Type B pancreatic cell (in vitro differentiated cells): ENCODE results near the gene SYTL1. TPM values are rescaled to one million over a fixed set of nuclear protein-coding genes. Genes with fewer than 3 reads are reported as not detected.
A peak's percentile ranks its signal among the peaks of the same experiment; 100 is the strongest.

Experiments
- DNase-seq: peaks from one replicate; pipeline ENCODE4 v3.0.0; 2021; ENCODE audit warnings: mixed read lengths; ENCODE audit not compliant: unreplicated experiment; ENCODE audit errors: extremely low spot score
- H3K27ac Mint-ChIP-seq: 2 replicates; pipeline ENCODE4 v1.8.0; 2021; ENCODE audit warnings: mild to moderate bottlenecking, mixed read lengths
- H3K27me3 Mint-ChIP-seq: 2 replicates; pipeline ENCODE4 v1.8.0; 2021; ENCODE audit warnings: mixed read lengths
- H3K36me3 Mint-ChIP-seq: 2 replicates; pipeline ENCODE4 v1.8.0; 2021; ENCODE audit warnings: mixed read lengths
- H3K4me1 Mint-ChIP-seq: one replicate; pipeline ENCODE4 v1.8.0; 2021; ENCODE audit warnings: mixed read lengths; ENCODE audit not compliant: unreplicated experiment
- H3K4me3 Mint-ChIP-seq: 2 replicates; pipeline ENCODE4 v1.8.0; 2021; ENCODE audit warnings: mild to moderate bottlenecking, mixed read lengths
- H3K9me3 Mint-ChIP-seq: 2 replicates; pipeline ENCODE4 v1.8.0; 2021; ENCODE audit warnings: mixed read lengths
- CTCF ChIP-seq: fragments of 200-600 bp; sonication (generic); conservative IDR thresholded peaks from 2 replicates; pipeline ENCODE4 v1.5.0; 2021; ENCODE audit warnings: antibody characterized with exemption, mild to moderate bottlenecking
- total RNA-seq: library from RNA; stranded (reverse); gene quantifications from 2 replicates; pipeline ENCODE4 v1.2.1, GENCODE V29; 2021; ENCODE audit warnings: low replicate concordance

Gene SYTL1
- total RNA-seq, 1 donor from 2014 or later = 37.2 TPM

GRCh38 chr1:27336756-27337155, 5.1 kb upstream of the SYTL1 start:
- DNase-seq = no peak
- no peak overlapping the region for H3K27ac Mint-ChIP-seq
- no peaks in the 10 kb centered on the region for H3K27me3 Mint-ChIP-seq
- H3K4me3 Mint-ChIP-seq = no peak overlapping the region
- peaks cover 13% of the 10 kb centered on the region for H3K36me3 Mint-ChIP-seq
- no peak for TF ChIP-seq CTCF
- no peaks in the 10 kb centered on the region for H3K9me3 Mint-ChIP-seq
- H3K4me1 Mint-ChIP-seq = peaks cover 18% of the 10 kb centered on the region

- DNase-seq = no peak
- peak overlapping the region; percentile 56 for H3K27ac Mint-ChIP-seq
- H3K9me3 Mint-ChIP-seq = no peaks in the 10 kb centered on the region
- no peak for TF ChIP-seq CTCF
- peaks cover 29% of the 10 kb centered on the region for H3K4me1 Mint-ChIP-seq
- H3K4me3 Mint-ChIP-seq = peak overlapping the region; percentile 30
- H3K27me3 Mint-ChIP-seq = no peaks in the 10 kb centered on the region
- peaks cover 7% of the 10 kb centered on the region for H3K36me3 Mint-ChIP-seq
These were observed 3.1 kb upstream of the SYTL1 start for GRCh38 chr1:27338751-27339150.

GRCh38 chr1:27339213-27339612, 2.6 kb upstream of the SYTL1 start:
- H3K27me3 Mint-ChIP-seq = no peaks in the 10 kb centered on the region
- peak overlapping the region; percentile 54 for H3K4me3 Mint-ChIP-seq
- H3K4me1 Mint-ChIP-seq = peaks cover 30% of the 10 kb centered on the region
- H3K9me3 Mint-ChIP-seq = no peaks in the 10 kb centered on the region
- no peak for DNase-seq
- TF ChIP-seq CTCF = no peak
- peak overlapping the region; percentile 56 for H3K27ac Mint-ChIP-seq
- H3K36me3 Mint-ChIP-seq = peaks cover 5% of the 10 kb centered on the region

GRCh38 chr1:27342391-27342777, 562 bp downstream of the SYTL1 start:
- peak overlapping the region; percentile 89 for H3K4me3 Mint-ChIP-seq
- no peak for DNase-seq
- no peak for TF ChIP-seq CTCF
- peaks cover 4% of the 10 kb centered on the region for H3K36me3 Mint-ChIP-seq
- H3K27me3 Mint-ChIP-seq = no peaks in the 10 kb centered on the region
- H3K4me1 Mint-ChIP-seq = peaks cover 30% of the 10 kb centered on the region
- H3K9me3 Mint-ChIP-seq = no peaks in the 10 kb centered on the region
- H3K27ac Mint-ChIP-seq = peak overlapping the region; percentile 89

GRCh38 chr1:27342778-27343638, 1.2 kb downstream of the SYTL1 start:
- H3K4me3 Mint-ChIP-seq = peak overlapping the region; percentile 89
- no peaks in the 10 kb centered on the region for H3K27me3 Mint-ChIP-seq
- no peaks in the 10 kb centered on the region for H3K9me3 Mint-ChIP-seq
- peaks cover 32% of the 10 kb centered on the region for H3K4me1 Mint-ChIP-seq
- no peak for DNase-seq
- peak overlapping the region; percentile 89 for H3K27ac Mint-ChIP-seq
- TF ChIP-seq CTCF = no peak
- H3K36me3 Mint-ChIP-seq = peaks cover 4% of the 10 kb centered on the region
